Karpas-422 (cell line): ENCODE results near the gene CDH1. TPM values are rescaled to one million over a fixed set of nuclear protein-coding genes. Genes with fewer than 3 reads are reported as not detected.

ENCODE experiments used
- DNase-seq: peaks from one replicate; pipeline ENCODE4 v3.0.0-alpha.2; 2015
- H2AFZ ChIP-seq: fragments of 200-600 bp; sonication (generic); 2 replicates; pipeline ENCODE4 v1.6.1; 2014; ENCODE audit warnings: antibody characterized with exemption, low read length, mixed read lengths
- H3K27ac ChIP-seq: fragments of 200-600 bp; sonication (generic); 2 replicates; pipeline ENCODE4 v1.5.1; 2014; ENCODE audit warnings: mild to moderate bottlenecking, low read length, moderate library complexity
- H3K27me3 ChIP-seq: fragments of 200-600 bp; sonication (generic); 2 replicates; pipeline ENCODE4 v1.6.1; 2014; ENCODE audit warnings: low read length, mixed read lengths
- H3K36me3 ChIP-seq: fragments of 200-600 bp; sonication (generic); 2 replicates; pipeline ENCODE4 v1.6.1; 2014; ENCODE audit warnings: low read length, mixed read lengths; ENCODE audit not compliant: insufficient read depth
- H3K4me1 ChIP-seq: fragments of 200-600 bp; sonication (generic); 2 replicates; pipeline ENCODE4 v1.6.1; 2014; ENCODE audit warnings: mild to moderate bottlenecking, low read length, mixed read lengths
- H3K4me2 ChIP-seq: fragments of 200-600 bp; sonication (generic); 2 replicates; pipeline ENCODE4 v1.6.1; 2014; ENCODE audit warnings: low read length, low read depth, mild to moderate bottlenecking; ENCODE audit not compliant: poor library complexity, severe bottlenecking
- H3K4me3 ChIP-seq: fragments of 200-600 bp; sonication (generic); 2 replicates; pipeline ENCODE4 v1.5.1; 2014; ENCODE audit warnings: mild to moderate bottlenecking, antibody characterized with exemption, low read length, mixed read lengths
- H3K79me2 ChIP-seq: fragments of 200-600 bp; sonication (generic); 2 replicates; pipeline ENCODE4 v1.6.1; 2014; ENCODE audit warnings: mild to moderate bottlenecking, low read length, mixed read lengths
- H3K9ac ChIP-seq: fragments of 200-600 bp; sonication (generic); 2 replicates; pipeline ENCODE4 v1.6.0; 2014; ENCODE audit warnings: low read length
- H3K9me2 ChIP-seq: fragments of 200-600 bp; sonication (generic), shearing (Covaris generic); replicated peaks from 2 replicates; pipeline ENCODE4 v1.6.0; 2014; ENCODE audit warnings: mild to moderate bottlenecking, low read length, moderate library complexity; ENCODE audit not compliant: insufficient read depth
- H3K9me3 ChIP-seq: fragments of 300-700, 200-600 bp; sonication (generic); 2 replicates; pipeline ENCODE4 v1.6.1; 2014; ENCODE audit warnings: low read length, mixed read lengths
- H4K20me1 ChIP-seq: fragments of 200-600 bp; sonication (generic); 2 replicates; pipeline ENCODE4 v1.6.1; 2014; ENCODE audit warnings: mild to moderate bottlenecking, antibody characterized with exemption, low read length, low read depth; ENCODE audit not compliant: insufficient read depth
- total RNA-seq: library from RNA; depleted of rRNA; stranded (reverse); fragments of >200 nt; shearing (Covaris generic); gene quantifications from 2 replicates; pipeline ENCODE4 v1.2.3, GENCODE V29; 2014; ENCODE audit warnings: low replicate concordance

CDH1 gene
- total RNA-seq, 1 experiment from 2014 or later, result not detected

DNA sequence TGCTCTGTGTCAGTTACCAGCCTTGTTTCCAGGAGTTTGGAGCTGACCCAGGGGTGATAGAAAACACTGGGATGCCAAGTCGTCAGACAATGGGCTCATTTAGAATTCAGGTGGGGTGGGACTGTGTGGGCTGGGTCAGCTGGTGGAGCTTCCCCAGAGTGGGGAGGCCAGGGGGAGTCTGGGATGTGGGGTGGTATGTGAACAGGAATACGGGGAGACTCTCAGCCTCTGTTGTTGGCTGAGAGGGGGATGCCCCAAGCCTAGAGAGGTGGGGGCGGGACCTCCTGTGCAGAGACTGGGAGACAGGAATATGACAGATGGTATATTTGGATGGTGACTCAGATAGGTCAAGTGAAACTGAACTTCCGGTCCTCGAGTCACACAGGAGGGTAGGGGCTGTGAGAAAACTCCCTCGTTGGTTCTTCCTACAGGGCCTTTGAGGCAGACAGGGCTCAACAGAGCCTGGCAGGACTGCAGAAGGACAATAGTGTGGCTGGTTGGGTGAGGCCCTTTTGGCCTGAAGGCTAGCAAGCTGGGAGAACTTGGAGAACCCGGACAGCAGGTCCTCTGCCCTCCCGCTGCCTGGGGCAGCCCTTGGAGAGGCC is 23.7 kb downstream of the CDH1 start:
- Histone ChIP-seq H3K27ac (no peak overlapping the region), H3K9me3 (no peaks in the 10 kb centered on the region), H3K4me3 (no peak overlapping the region), H3K27me3 (no peaks in the 10 kb centered on the region), H3K9ac (no peak overlapping the region), H3K4me2 (no peak overlapping the region), H3K36me3 (no peaks in the 10 kb centered on the region), H2AFZ (no peak overlapping the region), H3K4me1 (peaks cover 4% of the 10 kb centered on the region), H4K20me1 (no peaks in the 10 kb centered on the region), H3K9me2 (no peaks in the 10 kb centered on the region), H3K79me2 (no peaks in the 10 kb centered on the region)
- DNase-seq, result no peak

GRCh38 chr16:68762996-68763756 is 26.1 kb downstream of the CDH1 start:
- no peaks in the 10 kb centered on the region for H3K27me3 ChIP-seq

GRCh38 chr16:68764862-68765261 is 27.8 kb downstream of the CDH1 start:
- Histone ChIP-seq H4K20me1 (no peaks in the 10 kb centered on the region), H3K9me3 (no peaks in the 10 kb centered on the region), H3K27ac (no peak overlapping the region), H3K9ac (no peak overlapping the region), H3K36me3 (no peaks in the 10 kb centered on the region), H3K9me2 (no peaks in the 10 kb centered on the region), H2AFZ (no peak overlapping the region), H3K79me2 (no peaks in the 10 kb centered on the region), H3K4me2 (no peak overlapping the region), H3K4me3 (no peak overlapping the region), H3K4me1 (no peaks in the 10 kb centered on the region), H3K27me3 (no peaks in the 10 kb centered on the region)
- DNase-seq, result no peak

More at GRCh38 chr16:68762996-68763756, 26.1 kb downstream of the CDH1 start:
- Histone ChIP-seq H3K27ac (no peak overlapping the region), H3K79me2 (no peaks in the 10 kb centered on the region), H3K9me2 (no peaks in the 10 kb centered on the region), H3K36me3 (no peaks in the 10 kb centered on the region), H2AFZ (no peak overlapping the region), H3K9ac (no peak overlapping the region), H3K4me1 (no peaks in the 10 kb centered on the region), H4K20me1 (no peaks in the 10 kb centered on the region), H3K9me3 (no peaks in the 10 kb centered on the region), H3K4me3 (no peak overlapping the region), H3K4me2 (no peak overlapping the region)
- no peak for DNase-seq

DNA sequence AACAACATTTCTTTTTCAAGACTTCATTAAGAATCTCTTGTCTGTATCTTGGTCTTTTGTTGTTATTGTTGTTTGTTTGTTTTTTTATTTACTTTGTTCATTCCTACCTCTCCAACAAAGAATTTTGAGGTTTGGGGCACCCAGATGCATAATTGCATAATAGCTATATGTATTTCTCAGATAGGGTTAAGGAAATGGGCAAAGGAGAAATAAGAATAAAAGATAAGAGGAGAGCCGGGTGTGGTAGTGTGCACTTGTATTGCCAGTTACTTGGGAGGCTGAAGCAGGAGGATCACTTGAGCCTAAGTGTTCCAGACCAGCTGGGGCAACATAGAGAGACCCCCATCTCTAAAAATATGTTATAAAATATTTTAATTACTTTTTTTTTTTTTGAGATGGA is 30.5 kb downstream of the CDH1 start:
- Histone ChIP-seq H3K27ac (no peak overlapping the region), H3K4me2 (no peak overlapping the region), H3K9me3 (no peaks in the 10 kb centered on the region), H3K9ac (no peak overlapping the region), H3K4me1 (no peaks in the 10 kb centered on the region), H2AFZ (no peak overlapping the region), H3K9me2 (no peaks in the 10 kb centered on the region), H3K36me3 (no peaks in the 10 kb centered on the region), H4K20me1 (no peaks in the 10 kb centered on the region), H3K4me3 (no peak overlapping the region), H3K27me3 (no peaks in the 10 kb centered on the region), H3K79me2 (no peaks in the 10 kb centered on the region)
- no peak for DNase-seq

DNA sequence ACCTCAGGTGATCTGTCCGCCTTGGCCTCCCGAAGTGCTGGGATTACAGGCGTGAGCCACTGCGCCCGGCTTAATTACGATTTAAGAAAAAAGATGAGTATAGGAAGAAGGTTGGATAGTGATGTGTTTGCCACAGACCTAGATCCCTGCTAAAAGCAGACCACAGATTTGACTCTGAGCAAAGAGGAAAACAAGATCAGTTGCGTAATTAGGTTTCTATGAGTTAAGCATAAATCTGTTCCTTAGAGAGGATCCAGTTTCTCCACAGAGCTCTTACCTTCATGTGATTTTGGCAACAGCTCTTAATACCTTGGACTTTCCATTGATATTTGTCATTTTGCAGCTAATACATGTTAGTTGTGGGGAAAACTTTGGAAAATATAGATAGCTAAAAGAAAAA is 31.1 kb downstream of the CDH1 start:
- Histone ChIP-seq H4K20me1 (no peaks in the 10 kb centered on the region), H2AFZ (no peak overlapping the region), H3K4me3 (no peak overlapping the region), H3K9me3 (no peaks in the 10 kb centered on the region), H3K9ac (no peak overlapping the region), H3K27ac (no peak overlapping the region), H3K9me2 (no peaks in the 10 kb centered on the region), H3K36me3 (no peaks in the 10 kb centered on the region), H3K4me1 (no peaks in the 10 kb centered on the region), H3K4me2 (no peak overlapping the region), H3K79me2 (no peaks in the 10 kb centered on the region), H3K27me3 (no peaks in the 10 kb centered on the region)
- DNase-seq, result no peak

DNA sequence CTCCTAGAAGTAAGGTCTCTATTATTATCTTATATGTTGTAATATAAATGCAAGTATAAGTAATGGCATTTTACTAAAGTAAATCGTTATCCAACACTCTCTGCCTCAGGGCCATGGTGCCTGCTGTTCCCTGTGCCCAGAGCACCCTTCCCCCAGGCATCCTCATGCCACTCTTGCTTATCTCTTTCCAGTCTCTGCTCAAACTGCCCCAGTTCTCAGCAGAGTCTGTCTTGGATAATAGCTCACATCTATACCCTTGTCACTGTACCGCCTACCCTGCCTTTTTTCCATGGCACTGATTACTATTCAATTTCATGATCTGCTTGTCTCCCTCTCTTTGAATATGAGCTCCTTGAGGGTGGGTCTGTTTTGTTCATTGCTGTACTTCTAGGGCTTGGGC is 31.7 kb downstream of the CDH1 start:
- Histone ChIP-seq H3K9me3 (no peaks in the 10 kb centered on the region), H3K4me3 (no peak overlapping the region), H3K27ac (no peak overlapping the region), H2AFZ (no peak overlapping the region), H3K36me3 (no peaks in the 10 kb centered on the region), H3K9ac (no peak overlapping the region), H3K4me1 (no peaks in the 10 kb centered on the region), H4K20me1 (no peaks in the 10 kb centered on the region), H3K27me3 (no peaks in the 10 kb centered on the region), H3K79me2 (no peaks in the 10 kb centered on the region), H3K4me2 (no peak overlapping the region), H3K9me2 (no peaks in the 10 kb centered on the region)
- DNase-seq, result no peak

DNA sequence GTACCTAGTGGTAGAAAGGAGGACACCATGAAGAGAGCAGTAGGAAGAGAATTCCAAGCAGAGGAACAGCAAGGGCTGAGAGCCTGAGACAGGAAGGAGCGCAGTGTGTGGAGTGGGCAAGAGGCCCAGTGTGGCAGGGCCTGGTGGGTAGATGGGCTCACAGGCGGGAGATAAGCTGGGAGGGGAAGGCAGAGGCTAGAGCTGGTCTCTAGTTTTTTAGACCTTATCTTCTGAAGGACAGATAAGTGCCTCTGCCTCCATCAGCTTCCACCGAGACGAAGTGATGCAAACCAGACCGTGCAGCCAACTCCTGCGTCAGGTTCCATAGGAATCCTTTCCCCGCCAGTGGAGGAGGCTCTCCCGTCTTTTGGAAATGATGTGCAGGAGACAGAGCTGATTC is 33.6 kb downstream of the CDH1 start:
- Histone ChIP-seq H3K4me2 (no peak overlapping the region), H3K4me1 (no peaks in the 10 kb centered on the region), H2AFZ (no peak overlapping the region), H3K27ac (no peak overlapping the region), H3K9me2 (no peaks in the 10 kb centered on the region), H3K36me3 (no peaks in the 10 kb centered on the region), H3K9ac (no peak overlapping the region), H3K4me3 (no peak overlapping the region), H3K79me2 (no peaks in the 10 kb centered on the region), H3K27me3 (no peaks in the 10 kb centered on the region), H4K20me1 (no peaks in the 10 kb centered on the region), H3K9me3 (no peaks in the 10 kb centered on the region)
- no peak for DNase-seq

DNA sequence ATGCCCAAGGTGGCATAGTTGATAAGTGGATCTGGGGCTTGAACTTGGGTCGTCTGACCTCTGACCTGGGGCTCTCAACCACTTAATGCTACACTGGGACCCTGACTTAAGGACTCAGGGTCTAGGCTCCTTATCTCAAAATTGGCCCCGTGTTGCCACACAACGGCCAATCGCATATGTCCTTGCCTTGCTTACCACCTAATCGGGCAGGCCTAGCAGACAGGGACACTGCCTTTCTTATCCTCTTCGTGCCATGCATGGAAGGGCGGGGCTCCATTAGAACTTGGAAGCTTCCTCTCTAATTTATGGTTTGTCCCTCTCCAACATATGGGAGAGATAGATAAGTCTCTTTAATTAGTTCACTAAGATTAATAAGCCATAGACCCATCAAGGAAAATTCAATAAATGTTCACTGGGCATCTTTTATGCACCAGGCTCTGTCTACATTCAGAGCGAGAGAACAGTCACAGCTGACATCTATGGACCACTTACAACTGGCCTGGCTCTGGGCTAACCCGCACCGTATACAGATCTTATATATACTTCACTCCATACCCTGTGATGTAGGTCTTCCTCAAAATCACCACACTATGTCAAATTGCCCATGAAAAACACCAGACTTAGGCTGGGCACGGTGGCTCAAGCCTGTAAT is 35.1 kb downstream of the CDH1 start:
- no peaks in the 10 kb centered on the region for H3K9me2 ChIP-seq
- no peaks in the 10 kb centered on the region for H3K36me3 ChIP-seq
- no peak overlapping the region for H3K4me2 ChIP-seq
- H3K9ac ChIP-seq, result no peak overlapping the region
- H2AFZ ChIP-seq, result no peak overlapping the region
- no peaks in the 10 kb centered on the region for H4K20me1 ChIP-seq
- no peak for DNase-seq
- H3K79me2 ChIP-seq, result no peaks in the 10 kb centered on the region
- H3K27me3 ChIP-seq, result no peaks in the 10 kb centered on the region
- no peak overlapping the region for H3K27ac ChIP-seq
- H3K9me3 ChIP-seq, result no peaks in the 10 kb centered on the region
- no peak overlapping the region for H3K4me3 ChIP-seq
- H3K4me1 ChIP-seq, result no peaks in the 10 kb centered on the region
